HEK293T (cell line): ENCODE results near the gene OR4F15.

ENCODE experiments used
- BHLHE40 ChIP-seq: fragments of 450-650 bp; IDR thresholded peaks from 2 replicates; pipeline ENCODE4 v1.6.1; 2016; ENCODE audit warnings: mild to moderate bottlenecking, moderate library complexity, borderline replicate concordance
- CTBP1 ChIP-seq: fragments of 450-650 bp; IDR thresholded peaks from 2 replicates; pipeline ENCODE4 v1.6.1; 2016; ENCODE audit warnings: borderline replicate concordance
- ELF4 ChIP-seq: fragments of 450-650 bp; IDR thresholded peaks from 2 replicates; pipeline ENCODE4 v1.6.1; 2017; ENCODE audit warnings: antibody characterized with exemption
- FOXA1 ChIP-seq: fragments of 450-650 bp; IDR thresholded peaks from 2 replicates; pipeline ENCODE4 v1.6.1; 2016; ENCODE audit warnings: mild to moderate bottlenecking
- FOXK2 ChIP-seq: fragments of 450-650 bp; IDR thresholded peaks from 2 replicates; pipeline ENCODE4 v1.6.1; 2016; ENCODE audit warnings: mild to moderate bottlenecking
- FOXM1 ChIP-seq: fragments of 450-650 bp; IDR thresholded peaks from 2 replicates; pipeline ENCODE4 v1.6.1; 2017; ENCODE audit warnings: mild to moderate bottlenecking, borderline replicate concordance
- NFRKB ChIP-seq: fragments of 450-650 bp; IDR thresholded peaks from 2 replicates; pipeline ENCODE4 v1.6.1; 2016; ENCODE audit warnings: mild to moderate bottlenecking, moderate library complexity
- SUZ12 ChIP-seq: fragments of 450-650 bp; IDR thresholded peaks from 2 replicates; pipeline ENCODE4 v1.6.1; 2016; ENCODE audit warnings: mild to moderate bottlenecking

- TF ChIP-seq FOXK2 (no peak), FOXM1 (no peak), NFRKB (no peak), ELF4 (no peak), SUZ12 (no peak), BHLHE40 (no peak), FOXA1 (no peak), CTBP1 (no peak)
Measured at GRCh38 chr15:101801048-101801447, 11.0 kb upstream of the OR4F15 start.
